Measurements from ENCODE around the gene RDH13. TPM values are rescaled to one million over a fixed set of nuclear protein-coding genes. Genes with fewer than 3 reads are reported as not detected.

Gene RDH13
- total and polyA plus RNA-seq, 2 experiments from 2014 or later: 28.0 to 36.5 TPM

- peaks cover 76% of the 10 kb centered on the region for H3K27me3 ChIP-seq (ENCODE audit: insufficient read depth)
- H3K9me3 Mint-ChIP-seq: peaks cover 3% of the 10 kb centered on the region; the same call in 1 of the 3 replicates
- H3F3A ChIP-seq (replicated peaks; ENCODE audit: low read depth): peaks cover 12% of the 10 kb centered on the region; the same call in 1 of the 2 replicates
- no peak overlapping the region for H3K4me3 ChIP-seq
- ATAC-seq (no peak), DNase-seq (ENCODE audit: low spot score) (no peak)
- H3K4me1 ChIP-seq (ENCODE audit: insufficient read depth): no peaks in the 10 kb centered on the region; the same call in 1 of the 2 replicates
- 0 out of 2 replicates have a peak overlapping the region, but pooled peaks have one; percentile 38 for H3K4me2 ChIP-seq
- TF ChIP-seq ZNF114 (CRISPR knock-in tag; IDR thresholded peaks at IDR 0.05) (no peak), STAT1 (IDR thresholded peaks at IDR 0.05; ENCODE audit: unreplicated experiment) (no peak), POLR2AphosphoS5 (IDR thresholded peaks at IDR 0.05; ENCODE audit: low read depth) (no peak), EZH2phosphoT487 (IDR thresholded peaks at IDR 0.05; ENCODE audit: unreplicated experiment) (no peak), CTCF (conservative IDR thresholded peaks at IDR 0.05; ENCODE audit: low read depth in 2 of 2) (no peak), ZNF462 (CRISPR knock-in tag; IDR thresholded peaks at IDR 0.05) (no peak), ETS1 (IDR thresholded peaks at IDR 0.05) (no peak), EZH2 (IDR thresholded peaks at IDR 0.05; ENCODE audit: low read depth, unreplicated experiment) (no peak), ZNF331 (CRISPR knock-in tag; IDR thresholded peaks at IDR 0.05; ENCODE audit: low read depth) (no peak), NANOG (IDR thresholded peaks at IDR 0.05; ENCODE audit: borderline replicate concordance) (no peak)
- peak overlapping the region; percentile 17; the same call in 2 of the 3 replicates for H3K4me3 Mint-ChIP-seq
- no peaks in the 10 kb centered on the region for H3K9me2 ChIP-seq (ENCODE audit: insufficient read depth)
- peaks cover 62% of the 10 kb centered on the region for H3K27me3 Mint-ChIP-seq (ENCODE audit: insufficient read depth, low read depth, poor library complexity)
- H3K27ac Mint-ChIP-seq: no peak overlapping the region
- H4K20me1 ChIP-seq (replicated peaks; ENCODE audit: insufficient read depth): no peaks in the 10 kb centered on the region
- no peak overlapping the region for H3K27ac ChIP-seq (ENCODE audit: low read depth)
- peaks cover 30% of the 10 kb centered on the region for H3K4me1 Mint-ChIP-seq
- no peak overlapping the region for H2AFZ ChIP-seq
- H3K79me2 ChIP-seq (replicated peaks; ENCODE audit: insufficient read depth): no peaks in the 10 kb centered on the region
- H3K36me3 Mint-ChIP-seq (ENCODE audit: low read depth): no peaks in the 10 kb centered on the region; the same call in 2 of the 3 replicates
- H3K36me3 ChIP-seq (ENCODE audit: insufficient read depth): no peaks in the 10 kb centered on the region
Observed at GRCh38 chr19:55067869-55068268, 4.9 kb upstream of the RDH13 start.
